NCI-H774 (cell line): ENCODE results near the gene ZFHX3.
"Not testable (repeated sequence)": the region's sequence is repeated elsewhere in the genome, so short reads cannot be mapped to it uniquely, and the experiment has no call there.

ENCODE experiments used
- DNase-seq: peaks from one replicate; lab custom pipeline; 2025; lab: John Stamatoyannopoulos, UW

ZFHX3 gene

GRCh38 chr16:72996291-72997062, 51.5 kb downstream of the ZFHX3 start:
- DNase-seq = no peak

DNA sequence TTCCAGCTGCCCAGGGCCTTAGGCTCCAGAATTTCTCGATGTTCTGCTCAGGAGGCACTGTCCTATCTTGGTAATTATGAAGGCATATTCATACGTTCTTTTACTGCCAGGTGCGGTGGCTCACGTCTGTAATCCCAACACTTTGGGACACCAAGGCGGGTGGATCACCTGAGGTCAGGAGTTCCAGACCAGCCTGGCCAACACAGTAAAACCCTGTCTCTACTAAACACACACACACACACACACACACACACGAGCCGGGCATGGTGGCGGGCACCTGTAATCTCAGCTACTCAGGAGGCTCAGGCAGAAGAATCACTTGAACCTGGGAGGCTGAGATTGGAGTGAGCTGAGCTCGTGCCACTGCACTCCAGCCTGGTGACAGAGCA, 52.1 kb downstream of the ZFHX3 start:
- not testable (repeated sequence) for DNase-seq

- no peak for DNase-seq
Measured at GRCh38 chr16:72995151-72995881, 52.6 kb downstream of the ZFHX3 start.

DNA sequence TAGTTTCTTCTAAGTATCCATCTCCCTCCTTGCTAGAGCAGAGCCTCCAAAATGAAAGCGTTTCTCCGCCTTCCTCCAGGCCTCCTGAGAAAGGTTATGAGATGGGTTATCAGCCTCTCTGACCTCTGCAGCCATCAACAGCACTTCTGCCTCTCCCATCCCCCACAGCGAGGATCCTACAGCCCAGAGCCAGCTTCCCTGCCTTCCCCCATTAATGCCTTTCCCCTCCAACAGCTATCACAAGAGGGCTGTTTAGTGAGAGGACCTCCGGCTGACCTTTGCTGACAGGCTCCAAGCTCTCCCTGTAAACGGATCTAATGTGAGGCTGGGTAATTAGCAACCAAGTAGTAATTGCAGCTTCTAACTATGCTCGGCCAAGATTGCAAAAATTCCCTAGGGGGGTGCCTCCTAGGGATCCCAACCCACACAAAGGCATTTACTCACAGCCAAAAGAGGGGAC, 55.8 kb downstream of the ZFHX3 start:
- DNase-seq = no peak

DNA sequence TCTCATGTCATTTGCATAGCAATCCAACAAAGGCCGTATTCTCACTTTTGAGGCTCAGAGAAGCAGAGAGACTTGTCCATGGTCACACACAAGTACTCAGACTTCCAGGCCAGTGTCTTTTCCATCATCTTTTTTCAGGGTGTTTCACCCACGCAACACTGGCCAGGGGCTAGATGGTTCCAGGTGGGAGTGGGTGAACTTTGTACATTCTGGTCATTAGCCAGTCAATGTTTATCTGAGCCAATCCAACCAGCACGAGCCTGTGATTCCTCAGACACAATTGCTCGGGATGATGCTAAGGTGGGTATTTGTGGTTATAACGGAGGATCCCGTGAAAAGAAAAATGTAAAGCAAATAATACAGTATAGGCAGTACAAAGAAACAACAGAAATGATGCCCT, 56.3 kb downstream of the ZFHX3 start:
- no peak for DNase-seq

- no peak for DNase-seq
Measured at GRCh38 chr16:72991211-72991610, 56.7 kb downstream of the ZFHX3 start.

DNA sequence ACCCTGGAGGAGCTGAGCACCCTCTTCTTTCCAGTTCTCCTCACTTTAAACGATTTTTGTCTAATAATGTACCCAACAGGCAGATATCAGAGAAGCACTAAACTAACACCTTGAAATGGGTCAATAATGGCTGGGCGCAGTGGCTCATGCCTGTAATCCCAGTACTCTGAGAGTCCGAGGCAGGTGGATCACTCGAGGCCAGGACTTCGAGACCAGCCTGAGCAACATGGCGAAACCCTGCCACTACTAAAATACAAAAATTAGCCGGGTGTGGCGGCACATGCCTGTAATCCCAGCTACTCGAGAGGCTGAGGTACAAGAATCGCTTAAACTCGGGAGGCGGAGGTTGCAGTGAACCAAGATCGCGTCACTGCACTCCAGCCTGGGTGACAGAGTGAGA, 57.4 kb downstream of the ZFHX3 start:
- no peak for DNase-seq

DNA sequence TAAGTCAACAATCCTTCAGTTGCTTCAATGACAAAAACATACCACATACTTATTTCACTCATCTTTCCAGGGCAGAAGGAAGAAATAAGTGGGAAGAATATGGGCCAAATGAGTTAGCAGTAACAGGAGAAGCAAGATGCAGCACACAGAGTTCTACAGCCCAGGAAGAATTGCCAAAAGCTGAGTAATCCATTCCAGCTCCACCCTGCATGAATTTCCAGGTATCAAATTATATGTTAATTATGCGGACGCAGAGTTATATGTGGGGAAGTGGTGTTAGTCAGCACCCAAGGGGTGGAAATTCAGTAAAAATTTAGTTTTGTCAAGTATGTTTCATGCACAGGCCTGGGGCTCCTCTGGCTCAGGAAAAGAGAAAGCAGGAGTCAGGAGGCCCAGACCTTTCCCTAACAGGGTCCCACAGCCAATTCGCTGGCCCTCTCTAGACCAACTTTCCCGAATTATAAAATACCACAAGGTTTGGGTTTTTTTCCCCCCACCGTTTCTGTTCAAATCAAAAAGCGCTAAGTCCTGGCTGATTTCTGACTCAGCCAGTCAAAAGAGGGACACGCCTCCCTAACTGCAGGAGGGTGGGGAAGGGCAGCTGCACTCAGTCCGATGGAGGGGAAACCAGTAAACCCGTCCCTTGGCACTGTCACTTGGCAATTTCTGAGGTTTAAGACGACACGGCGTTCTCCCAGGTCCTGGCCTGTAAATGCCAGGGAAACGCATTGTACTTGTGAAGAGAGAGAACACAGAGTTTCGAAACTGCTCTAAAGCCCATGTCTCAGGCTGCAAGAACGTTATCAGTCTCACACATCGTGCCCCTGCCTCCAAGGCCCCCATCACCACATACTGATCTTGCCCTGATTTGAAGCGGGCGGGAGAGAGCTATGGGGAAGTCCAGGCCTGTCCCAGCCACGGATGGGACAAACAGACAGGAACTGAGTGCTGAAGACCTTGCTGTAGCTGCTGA, 58.1 kb downstream of the ZFHX3 start:
- DNase-seq = no peak

DNA sequence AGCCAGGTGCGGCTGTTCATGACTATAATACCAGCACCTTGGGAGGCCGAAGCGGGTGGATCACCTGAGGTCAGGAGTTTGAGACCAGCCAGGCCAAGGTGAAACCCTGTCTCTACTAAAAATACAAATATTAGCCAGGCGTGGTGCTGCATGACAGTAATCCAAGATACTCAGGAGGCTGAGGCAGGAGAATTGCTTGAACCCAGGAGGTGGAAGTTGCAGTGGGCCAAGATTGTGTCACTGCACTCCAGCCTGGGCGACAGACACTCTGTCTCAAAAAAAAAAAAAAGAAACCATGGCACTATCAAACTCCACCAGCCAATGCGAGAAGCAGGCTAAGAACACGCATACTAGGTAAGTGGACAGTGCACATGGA, 58.7 kb downstream of the ZFHX3 start:
- DNase-seq = not testable (repeated sequence)

DNA sequence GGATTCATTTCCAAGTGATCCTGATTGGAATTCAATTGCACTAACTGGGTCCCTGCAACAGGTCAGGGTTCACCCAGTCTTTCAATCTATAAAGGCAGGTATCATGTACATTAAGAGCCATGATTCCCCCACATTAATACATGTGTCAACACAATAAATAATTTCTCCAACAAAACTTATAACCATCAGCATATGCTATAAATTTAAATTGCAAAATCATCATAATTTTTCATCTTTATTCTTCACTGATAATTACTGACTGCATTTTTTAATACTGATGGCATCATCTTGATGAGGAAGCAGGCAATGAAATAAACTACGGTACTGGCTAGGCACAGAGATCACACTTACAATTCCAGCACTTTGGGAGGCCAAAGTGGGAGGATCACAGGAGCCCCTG, 59.4 kb downstream of the ZFHX3 start:
- DNase-seq = no peak

GRCh38 chr16:72987480-72987901, 60.4 kb downstream of the ZFHX3 start:
- no peak for DNase-seq

DNA sequence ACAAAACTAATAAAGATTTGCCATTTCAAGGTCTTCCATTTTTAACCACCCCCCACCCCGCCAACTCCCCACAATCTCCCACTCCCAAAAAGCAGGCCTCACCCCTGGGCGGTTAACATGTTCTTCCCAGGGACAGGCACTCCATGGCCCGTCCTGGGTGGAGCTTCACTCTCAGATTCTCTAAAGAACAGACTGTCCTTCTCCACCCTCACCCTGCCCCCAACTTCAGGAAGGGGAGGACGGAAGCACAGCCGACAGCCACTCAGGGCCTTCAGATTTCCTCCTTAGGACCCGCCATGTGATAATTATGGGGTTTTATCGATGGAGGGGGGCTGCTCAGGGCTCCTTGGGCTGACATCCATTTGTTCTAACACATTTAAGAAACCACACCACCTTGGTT, 61.9 kb downstream of the ZFHX3 start:
- no peak for DNase-seq

DNA sequence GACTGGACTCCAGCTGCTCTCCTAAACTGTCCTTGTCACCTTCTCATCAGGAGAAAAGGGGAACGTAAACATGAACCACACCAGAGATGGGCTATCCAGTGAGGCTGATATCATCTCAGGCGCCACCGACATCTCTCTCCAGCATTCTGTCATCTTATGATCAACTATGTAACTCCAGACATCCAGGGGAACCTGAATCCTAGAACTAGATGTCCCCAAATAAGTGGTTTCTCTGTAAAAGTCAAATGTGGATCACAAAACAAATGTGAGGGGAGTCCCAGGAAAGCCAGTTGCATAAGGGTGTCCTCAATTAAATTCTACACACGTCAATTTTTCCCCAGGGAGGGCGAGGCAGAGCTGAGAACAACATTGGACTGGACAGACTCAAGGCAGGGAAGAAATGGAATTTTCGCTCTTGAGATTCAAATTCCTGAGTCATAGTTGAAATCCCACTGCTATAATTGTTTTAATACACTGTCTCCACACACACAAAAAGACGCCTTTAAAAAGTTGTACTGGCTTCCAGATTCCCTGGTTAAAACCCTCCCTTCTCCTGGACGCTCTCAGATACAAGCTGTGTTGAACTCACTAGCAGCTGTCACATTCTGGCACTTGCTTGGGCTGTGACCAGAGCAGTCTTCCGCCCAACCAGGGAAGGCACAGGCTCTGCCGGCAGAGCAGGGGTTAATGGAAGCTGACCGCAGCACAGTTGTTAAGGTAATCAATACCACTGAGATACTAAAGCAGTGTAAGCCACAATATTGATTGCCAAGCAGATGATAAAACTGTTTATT, 62.6 kb downstream of the ZFHX3 start:
- DNase-seq = no peak

- DNase-seq = no peak
Measured at GRCh38 chr16:72983728-72984350, 64.1 kb downstream of the ZFHX3 start.

DNA sequence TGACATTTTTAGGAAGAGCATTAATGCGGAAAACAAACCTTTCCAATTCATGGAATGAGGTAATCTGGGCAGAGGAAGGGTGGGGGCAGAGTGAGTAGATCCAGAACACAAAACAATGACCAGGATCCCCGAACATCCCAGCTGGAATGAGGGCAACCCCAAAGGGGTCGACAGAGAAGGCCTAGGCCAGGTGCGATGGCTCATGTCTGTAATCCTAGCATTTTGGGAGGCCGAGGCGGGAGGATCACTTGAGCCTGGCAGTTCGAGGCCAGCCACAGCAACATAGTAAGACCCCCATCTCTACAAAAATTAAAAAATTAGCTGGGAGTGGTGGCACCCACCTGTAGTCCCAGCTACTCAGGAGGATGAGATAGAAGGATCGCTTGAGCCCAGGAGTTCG, 64.7 kb downstream of the ZFHX3 start:
- no peak for DNase-seq

DNA sequence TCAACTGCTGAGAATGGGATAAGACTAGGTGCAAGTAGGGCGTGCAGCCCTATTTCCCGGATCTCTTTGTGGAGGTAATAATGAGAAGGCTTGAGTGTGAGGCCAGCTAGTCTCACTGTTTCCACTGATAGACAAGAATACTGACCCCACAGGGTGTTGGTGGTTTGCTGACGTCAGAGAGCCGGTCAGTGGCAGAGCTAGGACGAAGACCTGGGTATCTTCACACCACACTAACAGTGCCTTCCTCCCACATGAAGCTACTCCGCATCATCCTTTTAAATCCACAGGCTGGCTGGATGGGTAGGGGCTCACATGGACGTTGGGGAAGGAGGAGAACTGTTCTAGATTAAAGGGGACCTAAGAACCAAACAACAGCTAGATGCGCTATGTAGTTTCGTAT, 68.0 kb downstream of the ZFHX3 start:
- no peak for DNase-seq

- DNase-seq = no peak
Measured at GRCh38 chr16:72978212-72978611, 69.7 kb downstream of the ZFHX3 start.

DNA sequence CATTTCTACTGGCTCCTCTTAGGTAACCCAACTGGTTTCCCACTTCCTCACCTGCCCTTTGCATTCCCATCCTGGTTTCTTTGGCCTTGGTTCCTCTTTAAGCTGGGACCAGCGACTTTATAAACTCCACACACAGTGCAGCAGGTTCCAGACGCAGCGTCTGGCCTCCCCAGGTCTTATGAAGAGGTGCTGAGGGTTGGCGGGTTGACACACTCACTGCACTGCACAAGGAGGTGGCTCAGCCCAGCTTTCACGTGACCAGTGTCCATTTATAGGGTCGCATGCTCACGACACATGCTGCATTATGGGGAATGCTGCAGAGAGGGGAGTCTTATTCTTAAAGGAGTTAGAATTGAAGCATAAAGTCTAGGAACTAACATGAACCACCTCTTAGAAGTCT, 70.8 kb downstream of the ZFHX3 start:
- no peak for DNase-seq

- DNase-seq = no peak
Measured at GRCh38 chr16:72976438-72977064, 71.4 kb downstream of the ZFHX3 start.

GRCh38 chr16:72975809-72976437, 72.0 kb downstream of the ZFHX3 start:
- no peak for DNase-seq
